Measurements from ENCODE around the gene WDR7.

Gene WDR7

GRCh38 chr18:56899660-56900059 lies 248.5 kb downstream of the WDR7 start:
- no peak for DNase-seq

GRCh38 chr18:56900195-56901094 lies 249.3 kb downstream of the WDR7 start:
- no peak for DNase-seq

GRCh38 chr18:56901919-56902318 lies 250.8 kb downstream of the WDR7 start:
- no peak for DNase-seq

GRCh38 chr18:56902653-56903052 lies 251.5 kb downstream of the WDR7 start:
- no peak for DNase-seq

DNA sequence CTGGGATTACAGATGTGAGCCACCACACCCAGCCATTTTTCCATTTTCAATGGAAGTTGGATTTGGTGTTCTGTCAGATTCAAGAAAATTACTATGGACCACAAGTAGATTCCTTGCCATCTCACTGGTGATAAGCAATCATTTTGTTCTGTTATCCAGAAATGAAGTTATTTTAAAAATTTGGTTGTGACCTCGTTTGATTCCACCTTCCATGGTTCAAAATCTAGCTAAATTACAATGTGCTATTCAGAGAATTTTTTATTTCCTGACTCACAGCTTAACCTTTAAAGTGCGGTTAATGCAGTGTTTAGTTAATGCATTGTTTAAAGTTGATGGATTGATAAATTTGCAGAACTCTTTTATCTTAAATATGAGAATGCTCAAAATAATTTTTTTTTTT lies 252.5 kb downstream of the WDR7 start:
- DNase-seq: no peak

- no peak for DNase-seq
Observed at GRCh38 chr18:56907771-56908170, 256.6 kb downstream of the WDR7 start.

DNA sequence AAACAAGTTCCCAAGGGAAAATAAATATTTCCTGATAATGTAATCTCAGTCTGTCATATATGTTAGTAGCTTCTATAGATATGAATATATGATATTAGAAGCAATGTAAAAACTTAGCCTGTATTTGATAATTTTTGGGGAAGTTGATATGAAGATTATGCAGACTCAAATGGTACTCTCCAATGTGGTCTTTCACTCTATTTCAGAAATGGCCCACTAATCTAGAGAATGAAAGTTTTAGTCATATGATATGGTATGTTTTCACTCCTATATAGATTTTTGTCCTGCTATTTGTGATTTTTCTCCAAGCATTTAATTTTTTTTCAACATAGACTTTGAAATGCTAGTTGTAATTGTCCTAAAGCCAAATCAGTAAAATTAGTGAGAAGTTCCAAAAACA lies 259.1 kb downstream of the WDR7 start:
- DNase-seq: no peak

DNA sequence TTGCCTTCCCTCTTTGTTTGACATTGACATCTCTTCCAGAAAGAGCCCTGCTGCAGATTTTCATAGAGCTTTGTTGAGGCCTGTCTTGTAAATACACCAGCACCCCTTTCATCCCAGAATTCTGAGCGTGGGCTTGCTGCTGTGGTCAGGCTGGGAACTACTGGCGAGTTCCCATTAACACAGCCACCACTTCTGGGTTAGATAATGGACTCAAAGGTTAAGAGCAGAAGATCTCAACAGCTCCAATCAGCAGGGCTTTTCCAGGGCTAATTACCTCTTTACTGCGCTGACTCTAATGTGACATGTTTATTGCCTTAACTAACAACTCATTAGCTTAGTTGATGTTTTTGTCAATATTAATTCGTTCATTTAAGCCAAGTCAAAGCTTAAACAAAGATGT lies 259.8 kb downstream of the WDR7 start:
- DNase-seq: no peak

- no peak for DNase-seq
Observed at GRCh38 chr18:56913941-56914340, 262.8 kb downstream of the WDR7 start.

DNA sequence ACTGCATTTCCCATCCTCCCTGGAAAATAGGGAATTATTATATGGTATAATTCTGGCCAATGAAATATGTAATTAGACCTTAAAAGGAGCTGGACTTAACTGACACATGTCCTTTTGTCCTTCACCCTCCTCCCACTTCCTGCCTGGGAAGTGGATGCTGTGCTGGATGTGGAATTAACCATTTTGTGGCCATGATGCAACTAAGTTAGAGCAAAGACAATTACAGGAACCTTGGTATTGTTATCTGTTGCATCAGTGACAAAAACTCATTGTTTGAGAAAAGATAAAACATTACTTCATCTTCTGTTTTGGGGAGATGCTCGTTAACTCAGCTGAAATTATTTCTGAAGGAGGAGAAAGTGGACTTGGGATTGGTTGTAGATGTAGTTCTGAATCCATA lies 268.0 kb downstream of the WDR7 start:
- no peak for DNase-seq

GRCh38 chr18:56921896-56922480 lies 270.8 kb downstream of the WDR7 start:
- no peak for DNase-seq

DNA sequence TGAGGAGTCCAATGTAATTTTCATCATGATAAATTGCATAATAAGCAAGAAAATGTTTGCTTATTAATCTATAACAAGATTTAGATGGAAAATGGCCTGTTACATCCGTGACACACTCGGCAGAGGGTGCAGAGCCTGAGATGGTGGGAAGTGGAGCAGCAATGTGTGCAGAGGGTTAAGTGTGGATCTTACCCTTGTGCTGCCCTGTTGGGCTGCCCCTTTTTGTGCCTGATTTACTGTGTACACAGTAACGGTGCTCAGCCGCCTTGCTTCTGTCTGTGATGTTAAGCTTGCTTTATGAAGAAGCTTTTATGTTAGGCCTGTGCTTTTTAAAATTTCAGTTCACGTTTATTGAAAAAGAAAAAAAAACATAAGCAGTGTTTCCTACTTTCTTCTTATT lies 275.6 kb downstream of the WDR7 start:
- no peak for DNase-seq

DNA sequence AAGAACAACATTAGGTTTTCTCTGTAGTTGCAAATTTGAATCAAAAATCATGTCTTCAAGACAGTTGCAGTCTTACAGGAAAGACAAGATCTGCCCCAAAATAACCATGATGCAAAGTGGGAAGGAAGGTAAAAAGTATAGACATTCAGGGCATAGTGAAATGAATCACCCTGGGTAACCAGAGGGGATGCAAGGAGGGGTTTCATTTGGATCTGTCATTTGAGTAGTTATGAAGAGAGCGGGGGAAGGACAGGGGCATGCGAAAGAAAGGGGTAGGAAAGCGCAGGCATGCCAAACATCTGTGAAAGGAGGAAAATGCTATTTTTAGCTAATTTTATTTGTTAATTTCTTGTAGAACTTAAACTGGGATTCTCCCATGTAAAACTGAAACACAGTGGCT lies 276.6 kb downstream of the WDR7 start:
- DNase-seq: no peak

DNA sequence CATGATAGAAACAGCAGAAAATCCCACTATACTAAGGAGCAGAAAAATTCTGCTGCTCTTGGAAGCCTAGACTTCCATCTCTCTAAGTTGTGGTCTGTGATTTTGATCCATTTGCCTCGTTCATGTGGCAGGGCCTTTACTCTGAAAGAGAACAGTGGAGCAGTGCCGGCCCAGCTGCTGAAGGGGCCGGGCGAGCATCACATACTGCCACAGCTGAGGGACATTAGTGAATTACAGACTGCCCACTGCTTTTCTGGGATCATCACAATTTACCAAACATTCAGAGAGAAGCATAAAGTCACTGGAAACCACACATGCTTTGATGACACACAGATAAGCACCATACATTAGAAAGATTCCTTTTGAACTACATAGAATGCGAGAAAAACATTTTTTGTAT lies 278.7 kb downstream of the WDR7 start:
- DNase-seq: no peak

DNA sequence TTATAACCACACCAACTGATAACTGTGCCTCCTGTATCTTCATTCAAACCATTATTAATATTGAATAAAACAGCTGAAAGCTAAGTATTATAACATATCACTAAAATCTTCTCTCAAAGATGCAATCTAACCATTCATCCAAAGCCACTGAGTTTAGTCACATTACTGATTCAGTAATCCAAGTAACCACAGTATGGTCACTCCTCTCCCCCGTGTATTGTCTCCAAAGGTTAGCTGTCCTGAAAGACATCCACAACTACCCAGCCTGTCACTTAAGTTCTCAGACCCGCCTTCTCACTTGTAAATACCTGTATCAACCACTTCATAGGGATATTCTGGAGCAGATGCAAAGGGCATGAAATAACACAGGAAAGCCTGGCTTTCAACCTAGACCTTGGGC lies 282.3 kb downstream of the WDR7 start:
- no peak for DNase-seq

DNA sequence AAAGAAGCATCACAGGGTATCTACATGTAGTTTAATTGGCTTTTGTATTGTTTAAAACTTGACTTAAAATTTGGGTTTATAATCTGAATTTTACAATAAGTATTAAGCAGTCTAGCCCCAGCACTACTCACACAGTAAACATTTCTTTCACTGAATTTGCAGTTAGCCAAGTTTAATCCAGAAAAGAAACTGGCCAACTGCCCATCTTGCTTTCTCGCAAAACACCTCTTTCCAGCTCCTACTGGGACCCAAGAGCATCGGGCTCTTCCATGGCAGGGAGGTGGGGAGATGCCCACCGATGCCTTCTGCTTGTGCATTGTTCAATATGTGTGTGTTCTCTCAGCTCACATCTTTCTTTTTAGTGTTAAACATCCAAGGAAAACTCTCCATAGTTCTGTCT lies 283.0 kb downstream of the WDR7 start:
- no peak for DNase-seq

DNA sequence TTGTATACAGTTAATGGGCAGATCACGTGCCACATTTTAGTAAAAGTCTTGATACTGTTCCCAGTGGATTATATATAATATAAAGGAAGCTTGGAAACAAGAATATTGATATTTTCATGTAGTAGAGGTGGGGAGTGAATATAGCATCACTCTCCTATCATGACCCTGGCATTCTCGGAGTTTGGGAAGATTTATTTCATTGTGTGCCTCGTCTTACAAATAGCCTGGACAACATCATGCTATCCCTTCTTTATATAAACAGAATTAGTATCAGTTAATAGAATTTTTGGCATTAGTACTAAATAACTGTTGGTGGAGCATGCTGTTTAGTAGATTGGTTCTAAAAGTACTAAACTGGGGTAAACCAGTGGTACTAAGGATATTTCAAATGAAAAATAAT lies 283.7 kb downstream of the WDR7 start:
- DNase-seq: no peak

GRCh38 chr18:56935434-56936040 lies 284.4 kb downstream of the WDR7 start:
- no peak for DNase-seq

DNA sequence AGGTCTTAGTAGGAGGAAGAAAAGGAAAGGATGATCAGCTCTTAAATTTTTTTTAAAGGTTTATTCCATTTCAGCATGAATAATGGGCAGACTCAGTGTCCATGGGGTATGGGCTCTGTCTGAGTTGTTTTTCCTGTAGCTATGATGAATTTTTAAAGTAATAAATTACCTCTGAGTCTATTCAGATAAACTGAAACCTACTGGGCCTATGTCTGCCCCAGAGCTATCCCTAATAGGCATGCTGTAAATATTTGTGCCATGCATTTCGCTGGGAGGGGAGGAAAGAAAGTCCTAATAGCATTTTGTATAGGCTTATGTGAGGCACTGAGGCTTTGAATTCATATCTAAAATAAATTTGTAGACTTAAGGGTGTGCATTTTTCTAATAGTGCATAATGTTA lies 285.3 kb downstream of the WDR7 start:
- DNase-seq: no peak

GRCh38 chr18:56937874-56938430 lies 286.8 kb downstream of the WDR7 start:
- no peak for DNase-seq

DNA sequence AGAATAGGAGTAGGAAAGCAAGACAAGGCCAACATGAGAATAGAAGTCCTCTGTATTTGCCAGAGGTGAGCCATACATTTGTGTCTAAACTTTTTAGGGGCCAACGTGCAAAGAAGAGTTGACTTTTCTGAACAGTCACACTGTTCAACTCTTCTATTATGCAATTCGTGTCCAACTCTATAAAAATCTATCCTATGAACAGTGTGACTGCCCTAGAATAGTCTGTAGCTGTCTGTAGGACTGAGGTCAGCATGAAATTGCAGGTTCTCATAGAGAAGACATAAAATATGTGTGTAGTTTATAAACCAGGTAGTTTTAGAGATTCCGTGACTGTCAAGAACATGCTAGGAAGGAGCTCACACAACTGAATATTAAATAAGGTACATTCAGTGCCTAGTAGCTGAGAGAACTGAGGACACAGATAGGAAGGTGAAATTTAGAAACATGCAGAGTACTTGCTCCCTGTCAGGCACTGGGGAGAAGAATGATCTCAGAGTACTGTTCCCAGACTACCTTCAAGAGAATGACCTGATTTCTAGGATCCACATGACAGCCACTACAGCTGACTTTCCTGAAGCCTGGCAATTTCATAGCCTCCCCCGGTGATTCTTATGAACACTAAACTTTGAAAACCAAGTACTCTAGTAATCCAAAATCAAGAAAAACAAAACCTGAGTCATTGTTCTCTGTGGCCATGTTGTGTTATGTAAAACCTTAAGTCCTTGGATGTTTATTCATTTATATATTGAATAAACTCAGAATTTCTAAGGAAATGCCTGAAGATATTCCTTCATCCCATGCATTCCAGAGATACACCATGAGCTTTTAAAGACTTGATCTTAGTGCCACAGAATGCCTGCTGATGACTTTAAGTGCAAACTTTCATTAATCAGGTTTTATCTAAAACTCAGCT lies 294.3 kb downstream of the WDR7 start:
- no peak for DNase-seq

- DNase-seq: no peak
Observed at GRCh38 chr18:56947236-56947635, 296.1 kb downstream of the WDR7 start.

GRCh38 chr18:56952026-56952425 lies 300.9 kb downstream of the WDR7 start:
- DNase-seq: peak in 1 of 2 experiments; percentile 21

Data from NCI-H187 (cell line).